Ishikawa (cell line): ENCODE measurements around the gene FRS2.
A peak's percentile ranks its signal among the peaks of the same experiment; 100 is the strongest.

Experiments used
- CEBPB ChIP-seq: IDR thresholded peaks from 2 replicates; pipeline ENCODE4 v1.6.1; 2012
- CREB1 ChIP-seq: IDR thresholded peaks from 2 replicates; pipeline ENCODE4 v1.6.1; 2012; ENCODE audit warnings: low read depth
- EGR1 ChIP-seq: IDR thresholded peaks from 2 replicates; pipeline ENCODE4 v1.6.1; 2012
- EP300 ChIP-seq: IDR thresholded peaks from 2 replicates; pipeline ENCODE4 v1.6.1; 2012; ENCODE audit warnings: borderline replicate concordance
- FOXM1 ChIP-seq: IDR thresholded peaks from 2 replicates; pipeline ENCODE4 v1.6.1; 2012; ENCODE audit warnings: low read depth, borderline replicate concordance
- NFIC ChIP-seq: IDR thresholded peaks from 2 replicates; pipeline ENCODE4 v1.6.1; 2012
- RAD21 ChIP-seq: IDR thresholded peaks from 2 replicates; pipeline ENCODE4 v1.6.1; 2012; ENCODE audit warnings: low read depth
- REST ChIP-seq: IDR thresholded peaks from 2 replicates; pipeline ENCODE4 v1.6.1; 2012; ENCODE audit warnings: low read depth, mild to moderate bottlenecking
- TAF1 ChIP-seq: IDR thresholded peaks from 2 replicates; pipeline ENCODE4 v1.6.1; 2012; ENCODE audit warnings: low read depth, mild to moderate bottlenecking
- TCF12 ChIP-seq: IDR thresholded peaks from 2 replicates; pipeline ENCODE4 v1.6.1; 2012; ENCODE audit warnings: low read depth
- TEAD4 ChIP-seq: IDR thresholded peaks from 2 replicates; pipeline ENCODE4 v1.6.1; 2012
- YY1 ChIP-seq: IDR thresholded peaks from 2 replicates; pipeline ENCODE4 v1.6.1; 2012; ENCODE audit warnings: low read depth
- ZBTB7A ChIP-seq: IDR thresholded peaks from 2 replicates; pipeline ENCODE4 v1.6.1; 2012; ENCODE audit warnings: low read depth
- TF ChIP-seq, protein P1 (sequence below): IDR thresholded peaks from 2 replicates; pipeline ENCODE4 v1.6.1; 2012
- TF ChIP-seq, protein P2 (sequence below): IDR thresholded peaks from 2 replicates; pipeline ENCODE4 v1.6.1; 2012

The FRS2 gene

DNA sequence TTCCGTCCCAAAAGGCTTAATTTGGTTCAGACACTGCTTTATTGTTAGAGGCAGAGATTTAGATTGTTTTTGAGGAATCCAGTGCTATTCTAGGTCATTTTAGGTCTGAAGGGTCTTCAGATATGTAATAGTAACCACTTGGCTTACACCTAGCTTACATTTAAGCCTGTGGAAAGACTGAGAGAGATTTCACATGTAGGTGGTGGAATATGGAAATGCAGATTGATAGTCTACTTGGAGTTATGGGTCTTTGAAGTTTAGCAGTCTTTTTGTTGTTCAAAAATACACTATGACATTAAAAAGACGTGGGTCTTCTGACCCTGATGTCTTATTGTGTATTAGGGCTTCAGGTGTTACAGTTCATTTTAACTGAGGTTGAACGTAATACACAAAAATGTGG lies 63.7 kb downstream of the FRS2 start:
- TF ChIP-seq NFIC, result no peak
- TF ChIP-seq, protein P1, sequence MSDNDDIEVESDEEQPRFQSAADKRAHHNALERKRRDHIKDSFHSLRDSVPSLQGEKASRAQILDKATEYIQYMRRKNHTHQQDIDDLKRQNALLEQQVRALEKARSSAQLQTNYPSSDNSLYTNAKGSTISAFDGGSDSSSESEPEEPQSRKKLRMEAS, result no peak
- TF ChIP-seq TCF12, result no peak
- TF ChIP-seq TAF1, result no peak

- 0 out of 2 replicates have a peak, but pooled peaks have one; percentile 19 for TF ChIP-seq NFIC
- no peak for TF ChIP-seq REST
- TF ChIP-seq CREB1, result no peak
- no peak for TF ChIP-seq EP300
- TF ChIP-seq YY1, result peak; percentile 44; the same call in 1 of the 2 replicates
- TF ChIP-seq RAD21, result no peak; the same call in 1 of the 2 replicates
- TF ChIP-seq, protein P2, sequence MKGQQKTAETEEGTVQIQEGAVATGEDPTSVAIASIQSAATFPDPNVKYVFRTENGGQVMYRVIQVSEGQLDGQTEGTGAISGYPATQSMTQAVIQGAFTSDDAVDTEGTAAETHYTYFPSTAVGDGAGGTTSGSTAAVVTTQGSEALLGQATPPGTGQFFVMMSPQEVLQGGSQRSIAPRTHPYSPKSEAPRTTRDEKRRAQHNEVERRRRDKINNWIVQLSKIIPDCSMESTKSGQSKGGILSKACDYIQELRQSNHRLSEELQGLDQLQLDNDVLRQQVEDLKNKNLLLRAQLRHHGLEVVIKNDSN, result peak; percentile 68
- no peak for TF ChIP-seq TCF12
- TF ChIP-seq FOXM1, result no peak
- TF ChIP-seq, protein P1, result peak; percentile 55
- no peak for TF ChIP-seq CEBPB
- TF ChIP-seq TEAD4, result peak; percentile 83
- TF ChIP-seq TAF1, result no peak
- no peak for TF ChIP-seq EGR1
- no peak for TF ChIP-seq ZBTB7A
Observed at GRCh38 chr12:69534389-69534822, 64.2 kb downstream of the FRS2 start.

GRCh38 chr12:69540987-69541386 lies 70.8 kb downstream of the FRS2 start:
- TF ChIP-seq TCF12 (no peak), YY1 (no peak), REST (no peak), CEBPB (no peak), ZBTB7A (no peak)
- TF ChIP-seq, protein P1, result no peak

DNA sequence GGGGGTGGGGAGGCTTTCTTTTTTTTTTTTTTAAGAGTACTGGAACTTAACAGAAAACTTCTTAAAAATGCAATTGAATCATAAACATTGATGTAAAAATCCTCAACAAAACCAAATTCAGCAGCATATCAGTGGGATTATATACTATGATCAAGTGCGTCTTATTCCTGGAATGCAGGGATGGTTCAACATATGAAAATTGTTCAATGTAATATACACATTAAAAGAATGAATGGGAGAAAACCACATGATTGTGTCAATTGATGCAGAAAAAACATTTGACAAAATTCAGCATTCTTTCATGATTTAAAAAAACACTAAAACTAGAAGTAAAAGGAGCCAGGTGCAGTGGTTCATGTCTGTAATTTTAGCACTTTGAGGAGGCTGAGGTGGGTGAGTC lies 73.9 kb downstream of the FRS2 start:
- TF ChIP-seq, protein P2, result no peak
- TF ChIP-seq, protein P1, result no peak
- TF ChIP-seq REST (no peak), EP300 (no peak), FOXM1 (no peak), CREB1 (no peak)

GRCh38 chr12:69545081-69545480 lies 74.9 kb downstream of the FRS2 start:
- TF ChIP-seq, protein P1, result no peak
- TF ChIP-seq REST, result no peak
- no peak for TF ChIP-seq NFIC
